Measurements from ENCODE around the gene TMEM38B. TPM values are rescaled to one million over a fixed set of nuclear protein-coding genes. Genes with fewer than 3 reads are reported as not detected.

The TMEM38B gene
- total and polyA plus RNA-seq, 2 experiments from 2014 or later: 9.4 to 14.7 TPM

DNA sequence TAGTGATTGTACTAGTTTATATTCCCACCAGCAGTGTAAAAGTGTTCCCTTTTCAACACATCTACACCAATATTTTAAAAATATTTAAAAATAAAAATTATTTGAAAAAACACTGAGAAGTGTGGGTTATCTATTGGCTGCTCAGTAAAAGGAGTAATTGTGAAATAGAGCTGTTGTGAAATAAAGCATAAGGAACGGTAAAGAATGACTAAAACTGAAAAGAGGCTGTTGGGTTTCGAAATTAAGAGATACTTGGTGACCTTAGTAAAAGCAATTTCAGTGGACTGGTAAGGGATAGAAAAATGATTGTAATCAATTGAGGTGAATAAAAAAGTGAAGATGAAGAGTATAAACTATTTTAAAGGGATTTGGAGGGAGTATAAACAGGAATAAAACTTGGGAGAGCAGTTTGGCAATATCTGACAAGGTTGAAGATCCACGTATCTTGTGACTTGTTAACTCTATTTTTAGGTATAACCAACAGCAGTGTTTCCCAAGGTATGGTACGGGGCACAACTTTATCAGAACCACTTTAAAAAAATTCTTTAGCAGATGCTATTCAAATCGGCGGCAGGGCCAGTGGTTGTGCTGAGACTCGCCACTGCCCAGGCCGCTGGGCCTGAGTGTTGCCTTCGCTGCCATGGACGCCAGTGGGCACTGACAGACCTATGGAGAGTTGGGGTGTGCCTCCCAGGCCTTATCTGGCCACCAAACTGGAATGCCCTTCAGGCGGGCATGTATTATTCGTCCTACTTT is 63.3 kb downstream of the TMEM38B start (continued):
- TF ChIP-seq ZNF462 (CRISPR knock-in tag; IDR thresholded peaks at IDR 0.05): no peak

DNA sequence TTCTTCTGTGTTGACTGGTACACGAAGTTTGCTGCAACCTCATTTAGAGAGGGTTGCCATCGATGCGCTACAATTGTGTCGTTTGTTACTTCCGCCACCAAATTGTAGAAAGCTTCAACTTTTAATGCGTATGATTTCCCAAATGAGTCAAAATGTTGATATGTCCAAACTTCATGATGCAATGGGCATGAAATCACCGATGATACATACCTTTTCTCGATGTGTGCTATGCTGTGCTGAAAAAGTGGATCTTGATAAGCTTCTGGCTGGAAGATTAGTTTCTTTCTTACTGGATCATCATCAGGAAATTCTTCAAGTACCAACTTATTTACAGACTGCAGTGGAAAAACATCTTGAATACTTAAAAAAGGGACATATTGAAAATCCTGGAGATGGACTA is 65.7 kb downstream of the TMEM38B start:
- no peak overlapping the region for H3K4me2 ChIP-seq
- H3F3A ChIP-seq (replicated peaks; ENCODE audit: low read depth): no peaks in the 10 kb centered on the region
- Mint-ChIP-seq H3K9me3 (no peaks in the 10 kb centered on the region), H3K4me1 (no peaks in the 10 kb centered on the region), H3K27ac (no peak overlapping the region), H3K36me3 (ENCODE audit: low read depth) (no peaks in the 10 kb centered on the region), H3K4me3 (no peak overlapping the region), H3K27me3 (ENCODE audit: insufficient read depth, low read depth, poor library complexity) (no peaks in the 10 kb centered on the region)
- DNase-seq (ENCODE audit: low spot score) (no peak), ATAC-seq (no peak)
- no peak overlapping the region for H3K4me3 ChIP-seq
- H3K79me2 ChIP-seq (replicated peaks; ENCODE audit: insufficient read depth): no peaks in the 10 kb centered on the region
- no peaks in the 10 kb centered on the region for H4K20me1 ChIP-seq (replicated peaks; ENCODE audit: insufficient read depth)
- no peaks in the 10 kb centered on the region for H3K27me3 ChIP-seq (ENCODE audit: insufficient read depth)
- H3K4me1 ChIP-seq (ENCODE audit: insufficient read depth): no peaks in the 10 kb centered on the region
- H3K36me3 ChIP-seq (ENCODE audit: insufficient read depth): no peaks in the 10 kb centered on the region
- no peak overlapping the region for H2AFZ ChIP-seq
- no peaks in the 10 kb centered on the region for H3K9me2 ChIP-seq (ENCODE audit: insufficient read depth)
- no peak for TF ChIP-seq CTCF (conservative IDR thresholded peaks at IDR 0.05; ENCODE audit: low read depth in 2 of 2)
- TF ChIP-seq JUNB (IDR thresholded peaks at IDR 0.05; ENCODE audit: unreplicated experiment): no peak
- no peak for TF ChIP-seq ZNF462 (CRISPR knock-in tag; IDR thresholded peaks at IDR 0.05)
- no peak overlapping the region for H3K27ac ChIP-seq (ENCODE audit: low read depth)

All from GM23338 (cell line).